Right lobe of liver (tissue), 4 donors: ENCODE data around the gene BTBD8.

Source experiments
- POLR2A ChIP-seq: fragments of 450-650 bp; IDR thresholded peaks from one replicate; pipeline ENCODE4 v1.6.1; 2017; ENCODE audit warnings: antibody characterized with exemption, mild to moderate bottlenecking
- TF ChIP-seq, protein P1 (sequence below), 4 donors: fragments of 200-600 bp in 3 of 4; fragments of 450-650 bp in 1 of 4; IDR thresholded peaks; one replicate each; pipeline versions ENCODE4 v1.5.1 to v1.8.0; 2016 to 2022; ENCODE audit warnings: antibody characterized with exemption in 4 of 4, mild to moderate bottlenecking in 2 of 4
- donor health status: DM: no; HTN: no; CAD: no.
- donor health status: DM: no; HTN: no; CAD: no.
- donor health status: DM: no; HTN: yes; CAD: no.

- TF ChIP-seq, protein P1, sequence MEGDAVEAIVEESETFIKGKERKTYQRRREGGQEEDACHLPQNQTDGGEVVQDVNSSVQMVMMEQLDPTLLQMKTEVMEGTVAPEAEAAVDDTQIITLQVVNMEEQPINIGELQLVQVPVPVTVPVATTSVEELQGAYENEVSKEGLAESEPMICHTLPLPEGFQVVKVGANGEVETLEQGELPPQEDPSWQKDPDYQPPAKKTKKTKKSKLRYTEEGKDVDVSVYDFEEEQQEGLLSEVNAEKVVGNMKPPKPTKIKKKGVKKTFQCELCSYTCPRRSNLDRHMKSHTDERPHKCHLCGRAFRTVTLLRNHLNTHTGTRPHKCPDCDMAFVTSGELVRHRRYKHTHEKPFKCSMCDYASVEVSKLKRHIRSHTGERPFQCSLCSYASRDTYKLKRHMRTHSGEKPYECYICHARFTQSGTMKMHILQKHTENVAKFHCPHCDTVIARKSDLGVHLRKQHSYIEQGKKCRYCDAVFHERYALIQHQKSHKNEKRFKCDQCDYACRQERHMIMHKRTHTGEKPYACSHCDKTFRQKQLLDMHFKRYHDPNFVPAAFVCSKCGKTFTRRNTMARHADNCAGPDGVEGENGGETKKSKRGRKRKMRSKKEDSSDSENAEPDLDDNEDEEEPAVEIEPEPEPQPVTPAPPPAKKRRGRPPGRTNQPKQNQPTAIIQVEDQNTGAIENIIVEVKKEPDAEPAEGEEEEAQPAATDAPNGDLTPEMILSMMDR (IDR thresholded peaks at IDR 0.05), result no peak
- no peak for TF ChIP-seq POLR2A
Measured at GRCh38 chr1:92084651-92085050, 4.5 kb downstream of the BTBD8 start.
